Tibial nerve (tissue), 3 donors: ENCODE results near the gene DSG3.

ENCODE experiments used
- CTCF ChIP-seq, 5 experiments: fragments of 200-600 bp in 3 of 5; fragments of 450-650 bp in 2 of 5; sonication (generic) in 3 of 5; IDR thresholded peaks; one replicate each; pipeline ENCODE4 v1.5.1; 2016 to 2019; ENCODE audit warnings: antibody characterized with exemption in 5 of 5, mild to moderate bottlenecking in 3 of 5, moderate library complexity in 2 of 5
- POLR2A ChIP-seq, 2 donors: fragments of 450-650 bp; IDR thresholded peaks; one replicate each; pipeline ENCODE4 v1.6.1; 2017; ENCODE audit warnings: antibody characterized with exemption in 2 of 2, mild to moderate bottlenecking in 2 of 2, moderate library complexity in 2 of 2

GRCh38 chr18:31419457-31419932 lies 28.0 kb upstream of the DSG3 start:
- no peak for TF ChIP-seq CTCF (IDR thresholded peaks at IDR 0.05)
- TF ChIP-seq POLR2A (IDR thresholded peaks at IDR 0.05) = no peak
